Mucosa of rectum (tissue), 2 donors: Measurements from ENCODE around the gene DUSP1.

Source experiments
- H3K27ac ChIP-seq, 2 donors: one replicate each; pipeline ENCODE4 v1.7.0; 2013; ENCODE audit warnings: inconsistent platforms in 2 of 2, low read depth in 2 of 2, low read length in 2 of 2
- H3K27me3 ChIP-seq, 2 donors: one replicate each; pipeline ENCODE4 v1.7.0; 2013; ENCODE audit warnings: low read length in 2 of 2; ENCODE audit not compliant: control insufficient read depth in 2 of 2, insufficient read depth in 2 of 2
- H3K36me3 ChIP-seq, 2 donors: one replicate each; pipeline ENCODE4 v1.7.0; 2013; ENCODE audit warnings: low read length in 2 of 2; ENCODE audit not compliant: control insufficient read depth in 2 of 2, insufficient read depth in 2 of 2
- H3K4me1 ChIP-seq, 2 donors: one replicate each; pipeline ENCODE4 v1.7.0; 2013; ENCODE audit warnings: low read length in 2 of 2, mild to moderate bottlenecking in 1 of 2; ENCODE audit not compliant: control insufficient read depth in 2 of 2, insufficient read depth in 2 of 2
- H3K4me3 ChIP-seq, 2 donors: one replicate each; pipeline ENCODE4 v1.7.0; 2013; ENCODE audit warnings: low read length in 2 of 2
- H3K9ac ChIP-seq, 2 donors: one replicate each; pipeline ENCODE4 v1.7.0; 2013; ENCODE audit warnings: low read length in 2 of 2, low read depth in 1 of 2, mild to moderate bottlenecking in 1 of 2
- H3K9me3 ChIP-seq, 2 donors: one replicate each; pipeline ENCODE4 v1.7.0; 2013; ENCODE audit warnings: low read length in 2 of 2; ENCODE audit not compliant: control insufficient read depth in 2 of 2
- donor health status: healthy.
- donor health status: Normal muscosa, but diverticular disease.

DUSP1 gene

GRCh38 chr5:172770374-172770674 is 671 bp downstream of the DUSP1 start:
- Histone ChIP-seq H3K4me1 (peaks cover 59 to 63% of the 10 kb centered on the region in 2 donors), H3K27me3 (no peaks in the 10 kb centered on the region), H3K36me3 (peaks cover 23 to 28% of the 10 kb centered on the region in 2 donors), H3K9ac (peak overlapping the region; percentile 86 to 100), H3K4me3 (peak overlapping the region; percentile 75 to 89), H3K9me3 (no peaks in the 10 kb centered on the region), H3K27ac (peak overlapping the region; percentile 100)

- no peaks in the 10 kb centered on the region for H3K27me3 ChIP-seq
- H3K36me3 ChIP-seq = peaks cover 23 to 28% of the 10 kb centered on the region in 2 donors
- H3K9ac ChIP-seq = peak overlapping the region; percentile 86 to 100
- H3K4me3 ChIP-seq = peak overlapping the region; percentile 75 to 89
- H3K4me1 ChIP-seq = peaks cover 56 to 60% of the 10 kb centered on the region in 2 donors
- H3K9me3 ChIP-seq = no peaks in the 10 kb centered on the region
- H3K27ac ChIP-seq = peak overlapping the region; percentile 100
Measured at GRCh38 chr5:172769616-172770373, 1.2 kb downstream of the DUSP1 start.

- Histone ChIP-seq H3K4me3 (peak overlapping the region; percentile 75 to 89), H3K27ac (peak overlapping the region; percentile 100), H3K9me3 (no peaks in the 10 kb centered on the region), H3K4me1 (peaks cover 55 to 59% of the 10 kb centered on the region in 2 donors), H3K9ac (peak overlapping the region; percentile 86 to 100), H3K27me3 (no peaks in the 10 kb centered on the region), H3K36me3 (peaks cover 23 to 28% of the 10 kb centered on the region in 2 donors)
Measured at GRCh38 chr5:172769342-172769615, 1.7 kb downstream of the DUSP1 start.

- Histone ChIP-seq H3K9ac (peak overlapping the region; percentile 86 to 100), H3K4me1 (peaks cover 50 to 53% of the 10 kb centered on the region in 2 donors), H3K27ac (peak overlapping the region; percentile 100), H3K4me3 (peak overlapping the region; percentile 75 to 89), H3K36me3 (peaks cover 23 to 28% of the 10 kb centered on the region in 2 donors), H3K27me3 (no peaks in the 10 kb centered on the region), H3K9me3 (no peaks in the 10 kb centered on the region)
Measured at GRCh38 chr5:172768573-172769341, 2.2 kb downstream of the DUSP1 start.

GRCh38 chr5:172768098-172768572 is 2.9 kb downstream of the DUSP1 start:
- Histone ChIP-seq H3K4me1 (peaks cover 44 to 47% of the 10 kb centered on the region in 2 donors), H3K9me3 (no peaks in the 10 kb centered on the region), H3K36me3 (peaks cover 23 to 28% of the 10 kb centered on the region in 2 donors), H3K9ac (peak overlapping the region; percentile 86 to 100), H3K27ac (peak overlapping the region; percentile 100), H3K4me3 (peak overlapping the region; percentile 75 to 89), H3K27me3 (no peaks in the 10 kb centered on the region)

- H3K9me3 ChIP-seq = no peaks in the 10 kb centered on the region
- no peaks in the 10 kb centered on the region for H3K27me3 ChIP-seq
- peaks cover 30 to 33% of the 10 kb centered on the region in 2 donors for H3K4me1 ChIP-seq
- peak overlapping the region; percentile 25 to 27 for H3K4me3 ChIP-seq
- peaks cover 23 to 28% of the 10 kb centered on the region in 2 donors for H3K36me3 ChIP-seq
- peak overlapping the region; percentile 100 for H3K27ac ChIP-seq
- H3K9ac ChIP-seq = peak overlapping the region; percentile 64
Measured at GRCh38 chr5:172766287-172767108, 4.5 kb downstream of the DUSP1 start.

GRCh38 chr5:172765766-172766286 is 5.2 kb downstream of the DUSP1 start:
- H3K27ac ChIP-seq = peak overlapping the region; percentile 100
- H3K9me3 ChIP-seq = no peaks in the 10 kb centered on the region
- H3K36me3 ChIP-seq = peaks cover 23 to 28% of the 10 kb centered on the region in 2 donors
- H3K27me3 ChIP-seq = no peaks in the 10 kb centered on the region
- peak overlapping the region; percentile 64 for H3K9ac ChIP-seq
- peaks cover 28 to 32% of the 10 kb centered on the region in 2 donors for H3K4me1 ChIP-seq
- peak overlapping the region in 1 of 2 donors; percentile 49 for H3K4me3 ChIP-seq

GRCh38 chr5:172764861-172765765 is 5.9 kb downstream of the DUSP1 start:
- Histone ChIP-seq H3K27me3 (no peaks in the 10 kb centered on the region), H3K4me1 (peaks cover 28 to 31% of the 10 kb centered on the region in 2 donors), H3K9me3 (no peaks in the 10 kb centered on the region), H3K27ac (peak overlapping the region; percentile 100), H3K4me3 (peak overlapping the region; percentile 61 to 83), H3K9ac (peak overlapping the region; percentile 76 to 83), H3K36me3 (peaks cover 23 to 28% of the 10 kb centered on the region in 2 donors)

- no peak overlapping the region for H3K27ac ChIP-seq
- H3K4me3 ChIP-seq = no peak overlapping the region
- no peak overlapping the region for H3K9ac ChIP-seq
- peaks cover 15 to 23% of the 10 kb centered on the region in 2 donors for H3K4me1 ChIP-seq
- H3K27me3 ChIP-seq = no peaks in the 10 kb centered on the region
- H3K36me3 ChIP-seq = peaks cover 7 to 9% of the 10 kb centered on the region in 2 donors
- no peaks in the 10 kb centered on the region for H3K9me3 ChIP-seq
Measured at GRCh38 chr5:172763120-172763464, 7.9 kb downstream of the DUSP1 start.
